GM18858 (cell line): ENCODE results near the gene IDUA.
"Not testable (repeated sequence)": the region's sequence is repeated elsewhere in the genome, so short reads cannot be mapped to it uniquely, and the experiment has no call there.

ENCODE experiments used
- ATAC-seq: cut with Tn5 transposase; IDR thresholded peaks from one replicate; pipeline ENCODE4 v1.9.1; 2021; ENCODE audit not compliant: unreplicated experiment

Gene IDUA

DNA sequence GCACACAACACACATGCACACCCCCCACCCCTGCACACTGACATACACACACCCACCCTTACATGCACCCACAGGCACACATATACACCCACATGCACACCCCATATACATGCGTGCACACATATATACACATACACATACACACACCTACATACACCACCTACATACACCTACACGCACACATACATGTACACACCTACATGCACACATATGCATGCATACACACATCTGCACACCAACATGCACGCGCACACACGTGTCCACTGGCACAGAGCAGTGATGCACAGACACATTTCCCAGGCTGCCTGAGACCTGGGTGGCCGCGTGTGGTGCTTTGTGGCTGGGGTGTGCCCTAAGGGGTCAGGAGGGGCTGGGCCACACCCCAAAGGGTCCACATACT is 56.3 kb downstream of the IDUA start:
- no peak for ATAC-seq

DNA sequence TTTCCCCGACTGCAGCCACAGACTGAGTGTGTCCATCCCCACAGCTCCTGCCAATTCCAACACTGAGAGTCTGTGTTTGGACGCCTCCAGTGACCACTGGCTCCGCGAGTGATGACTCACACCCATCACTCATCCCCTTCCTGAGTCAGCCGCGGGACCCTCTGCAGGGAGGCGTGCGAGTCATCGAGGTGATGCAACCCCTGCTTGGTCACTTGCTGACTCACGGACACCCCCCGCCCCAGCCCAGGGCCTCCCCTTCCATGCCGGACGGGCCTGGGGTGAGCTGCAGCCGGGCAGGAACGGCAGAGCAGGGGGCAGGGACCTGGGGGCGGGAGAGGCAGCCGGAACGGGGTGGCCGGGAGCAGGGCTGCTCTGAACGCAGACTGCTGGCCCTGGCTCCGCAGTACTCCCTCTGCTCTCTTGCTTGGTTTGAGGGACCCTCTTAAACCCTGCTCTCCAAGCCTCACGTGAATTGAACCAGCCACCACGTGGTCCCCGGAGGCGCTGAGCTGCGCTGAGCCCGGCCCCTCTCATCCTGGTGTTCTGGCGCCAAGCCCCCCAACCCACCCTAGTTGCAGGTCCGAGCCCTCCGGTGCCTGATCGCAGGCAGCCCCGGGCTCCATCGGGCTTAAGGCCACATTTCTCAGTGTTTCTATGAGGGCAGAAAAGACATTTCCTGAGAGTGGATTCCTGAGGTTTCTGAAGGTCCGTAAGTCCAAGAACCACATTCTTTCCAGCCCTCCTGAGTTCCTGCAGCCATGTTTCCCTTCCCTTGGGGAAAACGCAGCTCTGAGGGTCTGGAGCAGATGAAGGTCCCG is 57.0 kb downstream of the IDUA start:
- ATAC-seq, result no peak

DNA sequence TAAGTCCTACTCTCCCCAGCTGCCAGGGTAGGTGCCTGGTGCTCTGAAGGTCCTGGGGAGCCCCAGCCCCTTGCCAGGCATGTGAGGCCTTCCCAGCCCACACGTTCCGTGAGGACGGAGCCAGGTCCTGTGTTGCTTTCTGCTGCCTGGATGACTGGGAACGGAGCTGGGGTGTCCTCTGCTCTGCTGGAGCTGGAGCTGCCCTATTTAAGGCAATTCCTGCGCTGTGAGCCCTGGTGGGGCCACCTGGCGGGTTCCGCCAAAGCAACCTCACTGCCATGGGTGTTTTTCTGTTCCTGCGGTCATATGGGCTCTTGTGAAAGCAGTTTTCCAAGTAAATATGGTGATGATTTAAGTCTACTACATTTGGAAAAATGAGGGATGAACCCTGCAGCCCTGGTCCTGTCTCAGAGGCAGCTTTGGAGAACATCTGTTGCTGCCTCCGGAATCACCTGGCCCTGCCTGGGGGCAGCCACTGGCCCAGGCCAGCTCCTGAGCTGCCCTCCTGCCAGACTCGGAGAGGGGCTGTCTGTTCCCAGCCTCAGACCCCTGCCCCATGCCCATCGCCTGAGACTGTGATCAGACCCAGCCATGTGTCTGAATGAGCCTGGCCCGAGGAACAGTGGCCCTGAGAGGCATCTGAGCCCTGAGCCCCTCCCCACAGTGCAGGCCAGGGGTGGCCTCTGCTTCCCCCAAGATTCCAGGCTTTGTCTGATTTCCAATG is 57.8 kb downstream of the IDUA start:
- no peak for ATAC-seq

DNA sequence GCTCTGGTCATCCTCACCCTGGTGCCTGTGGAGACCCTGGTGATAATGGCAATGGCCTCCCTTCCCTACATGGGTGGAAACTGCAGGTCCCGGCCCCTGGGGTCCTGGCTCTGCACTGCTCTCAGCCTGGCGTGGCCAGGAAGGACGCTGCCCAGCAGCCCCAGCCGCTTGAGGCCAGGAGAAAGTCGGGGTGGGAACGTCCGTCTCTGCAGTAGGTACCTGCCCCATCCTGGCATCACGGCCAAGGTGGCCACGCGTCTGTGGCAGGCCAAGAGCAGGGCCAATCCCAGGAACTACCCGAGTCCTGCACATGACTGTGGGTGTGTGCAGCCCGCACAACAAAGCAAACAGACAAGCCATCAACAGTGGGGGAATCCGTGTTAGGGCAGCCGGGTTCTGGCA is 58.4 kb downstream of the IDUA start:
- no peak for ATAC-seq

DNA sequence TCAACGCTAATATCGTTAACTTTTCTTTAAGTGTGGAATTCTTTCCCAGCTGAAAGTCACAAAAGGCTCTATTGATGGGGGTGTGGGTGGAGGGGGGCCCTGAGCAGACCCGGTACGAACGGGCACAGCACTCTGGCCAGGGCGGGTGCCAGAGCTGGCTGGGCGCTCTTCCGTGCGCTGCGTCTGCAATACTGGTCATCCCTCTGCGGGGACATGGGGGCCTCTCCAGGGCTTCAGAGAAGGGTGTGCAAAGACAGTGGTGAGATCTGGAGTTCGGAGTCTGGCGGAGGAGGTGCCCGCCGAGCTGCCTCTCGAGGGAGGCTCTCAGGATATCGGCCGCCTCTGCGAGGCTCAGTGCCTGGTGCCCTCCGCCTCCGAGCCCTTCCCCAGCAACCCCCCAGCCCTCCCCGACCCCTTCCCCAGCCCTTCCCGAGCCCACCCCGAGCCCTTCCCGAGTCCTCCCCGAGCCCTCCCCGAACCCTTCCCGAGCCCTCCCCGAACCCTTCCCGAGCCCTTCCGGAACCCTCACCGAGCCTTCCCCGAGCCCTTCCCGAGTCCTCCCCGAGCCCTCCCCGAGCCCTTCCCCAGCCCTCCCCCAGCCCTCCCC is 58.9 kb downstream of the IDUA start:
- ATAC-seq, result no peak

DNA sequence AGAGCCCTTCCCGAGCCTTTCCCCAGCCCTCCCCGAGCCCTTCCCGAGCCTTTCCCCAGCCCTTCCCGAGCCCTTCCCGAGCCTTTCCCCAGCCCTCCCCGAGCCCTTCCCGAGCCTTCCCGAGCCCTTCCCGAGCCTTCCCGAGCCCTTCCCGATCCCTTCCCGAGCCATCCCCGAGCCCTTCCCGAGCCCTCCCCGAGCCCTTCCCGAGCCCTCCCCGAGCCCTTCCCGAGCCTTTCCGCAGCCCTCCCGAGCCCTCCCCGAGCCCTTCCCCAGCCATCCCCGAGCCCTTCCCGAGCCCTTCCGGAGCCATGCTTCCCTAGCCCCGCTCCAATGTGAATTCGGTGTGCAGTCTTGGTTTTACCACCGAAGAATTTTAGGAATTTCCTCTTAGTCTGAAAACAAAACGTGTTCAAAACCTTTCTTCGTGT is 59.8 kb downstream of the IDUA start:
- not testable (repeated sequence) for ATAC-seq

DNA sequence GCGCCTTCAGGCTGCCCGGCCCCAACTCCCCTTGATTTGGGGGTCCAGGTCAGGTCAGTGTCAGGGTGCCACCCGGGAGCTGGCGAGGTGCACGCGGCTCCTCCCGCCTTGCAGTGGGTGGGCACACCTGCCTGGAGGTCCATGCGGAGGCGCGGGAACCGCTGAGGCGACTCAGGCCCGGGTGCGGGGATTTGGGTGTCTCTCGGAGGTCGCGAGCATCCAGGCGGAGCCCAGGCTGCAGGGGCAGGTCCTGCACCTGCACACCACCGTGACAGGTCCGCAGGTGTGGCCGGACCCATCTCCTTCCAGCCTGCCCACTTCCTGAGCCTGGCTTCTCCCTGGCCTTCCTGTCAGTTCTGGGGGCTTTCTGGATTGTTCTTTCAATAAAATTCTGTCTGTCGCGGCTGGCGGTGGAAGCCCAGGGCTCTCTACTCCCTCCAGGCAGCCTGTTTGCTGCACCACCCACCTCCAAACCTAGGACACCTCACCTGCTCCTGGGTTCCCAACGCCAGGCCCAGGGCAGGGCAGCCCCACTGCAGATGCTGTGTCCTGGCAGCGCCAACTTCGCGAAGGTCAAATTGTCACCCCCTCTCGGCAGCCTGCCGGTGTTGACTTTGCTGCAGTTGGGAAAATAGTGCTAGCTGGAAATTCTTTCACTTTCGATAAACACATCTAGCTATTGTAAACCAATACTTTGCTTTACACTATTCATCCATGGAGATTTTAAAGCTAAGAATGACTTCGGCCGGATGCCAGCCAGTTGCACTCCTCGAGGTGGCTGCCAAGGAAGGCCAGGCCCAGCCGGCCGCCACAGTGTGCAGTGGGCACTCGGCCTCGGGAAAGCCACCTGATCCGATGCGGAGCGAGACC is 60.5 kb downstream of the IDUA start:
- ATAC-seq, result no peak

DNA sequence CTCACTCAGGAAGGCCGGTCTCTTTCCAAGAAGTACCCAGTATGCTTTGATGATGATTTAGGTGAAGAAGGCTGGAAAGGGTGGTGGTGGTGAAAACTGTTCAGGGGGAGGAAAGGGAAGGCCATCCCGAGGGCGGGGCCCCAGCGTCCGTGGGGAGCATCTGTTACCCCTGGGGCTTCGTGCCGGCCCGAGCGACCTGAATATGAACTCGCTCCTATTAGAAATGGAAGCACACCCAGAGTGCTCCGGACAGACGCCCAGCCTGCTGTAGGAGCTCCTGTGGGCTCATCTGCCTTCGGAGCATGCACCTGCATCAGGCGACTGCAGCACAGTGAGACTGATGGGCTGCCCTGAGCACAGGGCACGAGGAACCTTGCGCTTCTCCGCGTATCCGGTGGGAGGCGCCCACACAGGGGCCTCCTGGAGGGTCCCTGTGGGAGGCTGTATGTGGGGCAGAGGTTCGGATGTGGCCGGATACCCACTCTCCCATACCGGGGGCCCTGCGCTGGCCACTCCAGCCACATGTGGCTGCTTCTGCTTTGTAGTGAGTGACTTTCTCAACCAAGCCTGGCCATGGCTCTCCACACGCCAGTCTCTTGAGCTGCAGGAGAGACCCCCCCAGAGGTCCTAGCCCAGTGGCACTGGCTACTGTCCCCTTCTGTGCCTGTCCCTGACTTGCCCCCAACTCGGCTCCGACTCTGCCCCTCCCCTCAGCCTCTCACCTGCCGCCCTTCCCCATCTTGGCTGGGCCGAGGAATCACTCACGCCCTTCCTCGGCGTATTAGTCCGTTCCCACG is 61.3 kb downstream of the IDUA start:
- ATAC-seq, result no peak

DNA sequence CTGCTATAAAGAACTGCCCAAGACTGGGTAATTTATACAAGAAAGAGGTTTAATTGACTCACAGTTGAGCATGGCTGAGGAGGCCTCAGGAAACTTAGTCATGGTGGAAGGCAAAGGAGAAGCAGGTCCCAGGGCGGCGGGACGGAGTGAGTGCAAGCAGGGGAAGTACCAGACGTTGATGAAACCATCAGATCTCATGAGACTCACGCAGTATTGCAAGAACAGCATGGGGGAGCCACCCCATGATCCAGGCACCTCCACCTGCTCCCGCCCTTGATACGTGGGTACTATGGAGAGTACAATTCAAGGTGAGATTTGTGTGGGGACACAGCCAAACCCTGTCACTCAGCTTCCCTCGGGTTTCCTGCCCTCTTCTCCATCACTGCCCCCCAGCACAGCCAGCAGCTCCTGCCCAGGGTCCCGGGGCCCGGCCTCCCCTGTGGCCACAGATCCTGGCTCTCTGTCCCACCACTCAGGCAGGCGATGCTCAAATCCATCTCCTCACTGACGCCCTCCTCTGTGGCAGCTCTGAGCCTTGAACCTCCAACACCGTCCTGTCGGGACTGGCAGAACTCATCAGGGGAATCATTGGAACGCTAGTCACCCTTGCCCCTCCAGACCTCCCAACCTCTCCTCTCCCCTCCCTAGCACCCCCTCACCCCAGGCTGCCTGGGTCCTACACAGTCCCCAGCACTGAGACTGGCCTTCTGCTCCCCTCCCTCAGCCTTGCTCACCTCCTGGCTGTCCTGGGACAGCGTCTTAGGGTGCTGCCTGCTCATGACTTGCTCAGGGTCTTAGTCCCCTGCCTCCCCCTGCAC is 62.1 kb downstream of the IDUA start:
- ATAC-seq, result no peak

DNA sequence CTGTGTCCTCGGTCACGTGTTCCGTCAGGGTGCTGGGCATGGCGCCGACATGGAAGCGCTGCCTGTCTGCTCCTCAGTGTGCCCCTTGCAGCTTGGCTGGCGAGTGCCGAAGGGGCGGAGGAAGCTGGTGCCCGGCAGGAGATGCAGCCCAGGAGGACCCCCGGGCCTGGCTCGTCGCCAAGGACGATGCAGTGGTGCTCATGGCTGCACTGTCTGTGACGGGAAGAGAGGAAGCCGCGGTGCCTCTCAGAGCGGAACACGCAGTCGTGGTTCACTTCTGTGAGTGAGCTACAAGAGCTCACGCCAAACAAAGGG is 62.7 kb downstream of the IDUA start:
- ATAC-seq, result no peak

DNA sequence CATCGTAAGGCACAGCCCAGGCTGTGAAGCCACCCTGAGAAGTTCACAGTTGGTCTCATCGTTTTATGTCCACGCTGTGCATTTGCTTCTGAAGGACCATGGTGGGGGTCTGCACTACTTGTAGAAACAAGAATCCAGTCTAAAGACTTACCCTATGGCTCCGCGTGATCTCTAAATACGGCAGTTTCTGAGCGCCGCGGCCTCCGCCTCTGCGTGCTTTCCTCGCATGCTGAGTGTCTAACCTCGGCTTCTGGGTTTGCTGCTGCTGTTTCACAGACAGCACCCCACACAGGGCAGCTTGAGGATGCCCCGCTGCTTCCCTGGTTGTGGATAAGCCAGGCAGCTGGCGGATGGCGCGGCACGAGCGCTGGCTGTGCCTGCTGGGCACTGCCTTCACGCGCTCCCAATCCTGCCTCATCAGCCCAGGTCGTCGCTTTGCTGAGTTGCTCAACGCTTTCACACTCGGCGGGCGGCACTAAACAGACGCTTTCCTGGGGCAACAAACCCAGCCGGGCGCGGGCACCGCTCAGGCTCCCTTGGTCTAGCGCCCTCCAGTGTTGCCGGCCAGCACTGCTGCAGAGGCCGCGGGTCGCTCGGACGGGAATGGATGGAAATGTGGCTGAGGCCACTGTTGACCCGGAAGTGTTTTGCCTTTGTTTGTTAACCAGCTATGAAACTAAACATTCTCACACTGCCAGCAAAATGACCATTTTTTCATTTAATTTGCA is 63.8 kb downstream of the IDUA start:
- no peak for ATAC-seq

DNA sequence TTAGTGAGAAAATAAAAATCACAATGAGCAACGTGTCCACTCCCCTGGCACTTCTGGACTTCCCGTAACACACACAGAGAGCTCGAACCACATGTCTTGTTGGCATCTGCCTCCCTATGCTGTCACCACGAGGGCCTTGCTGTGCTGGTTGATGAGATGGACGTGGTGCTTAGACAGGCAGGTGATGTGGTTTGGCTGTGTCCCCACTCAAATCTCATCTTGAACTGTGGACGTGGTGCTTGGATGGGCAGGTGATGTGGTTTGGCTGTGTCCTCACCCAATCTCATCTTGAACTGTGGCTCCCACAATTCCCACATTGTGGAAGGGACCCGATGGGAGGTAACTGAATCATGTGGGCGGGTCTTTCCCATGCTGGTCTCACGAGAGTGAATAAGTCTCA is 64.6 kb downstream of the IDUA start:
- no peak for ATAC-seq

DNA sequence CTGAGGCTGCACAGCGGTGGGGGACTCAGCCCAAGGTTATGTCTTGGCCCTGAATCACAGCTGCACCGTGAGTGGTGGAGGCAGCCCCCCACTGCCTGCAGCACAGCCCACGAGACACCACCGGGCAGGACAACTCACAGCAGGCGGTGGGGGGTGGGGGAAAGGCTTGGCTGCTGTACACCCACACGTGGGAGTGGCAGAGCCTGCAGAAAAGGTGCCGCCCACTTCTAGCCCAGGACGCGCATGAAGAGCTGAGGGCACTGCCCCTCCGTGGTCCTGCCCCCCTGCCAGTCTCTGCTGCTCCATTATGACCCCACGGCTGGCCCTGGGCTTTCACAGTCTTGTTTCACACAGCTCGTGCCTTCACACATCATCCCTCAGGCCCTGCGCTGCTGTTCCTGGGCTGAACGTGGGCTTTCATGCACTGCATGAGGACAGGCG is 65.4 kb downstream of the IDUA start:
- ATAC-seq, result no peak

DNA sequence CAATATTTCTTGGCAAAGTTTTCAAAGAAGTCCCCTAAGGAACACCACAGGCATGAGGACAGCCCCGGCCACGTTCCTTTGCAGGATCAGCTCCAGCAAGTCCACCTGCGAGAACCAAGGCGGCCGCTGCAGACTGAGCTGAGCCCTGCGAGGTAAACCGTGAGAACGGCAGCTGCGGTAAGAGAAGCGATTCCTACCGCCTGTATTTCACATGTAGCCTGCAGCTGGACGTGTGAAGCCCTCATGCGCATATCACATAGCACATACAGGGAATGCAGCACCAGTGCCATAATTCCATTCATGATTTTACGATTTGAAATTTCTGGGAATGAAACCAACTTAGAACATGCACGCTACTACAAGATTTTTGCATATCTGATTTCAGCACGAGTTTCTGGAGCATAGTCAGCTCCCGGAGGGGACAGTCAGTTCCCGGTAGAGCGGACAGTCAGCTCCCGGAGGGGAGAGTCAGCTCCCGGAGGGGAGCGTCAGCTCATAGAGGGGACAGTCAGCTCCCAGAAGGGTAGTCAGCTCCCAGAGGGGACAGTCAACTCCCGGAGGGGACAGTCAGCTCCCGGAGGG is 66.3 kb downstream of the IDUA start:
- ATAC-seq, result no peak

DNA sequence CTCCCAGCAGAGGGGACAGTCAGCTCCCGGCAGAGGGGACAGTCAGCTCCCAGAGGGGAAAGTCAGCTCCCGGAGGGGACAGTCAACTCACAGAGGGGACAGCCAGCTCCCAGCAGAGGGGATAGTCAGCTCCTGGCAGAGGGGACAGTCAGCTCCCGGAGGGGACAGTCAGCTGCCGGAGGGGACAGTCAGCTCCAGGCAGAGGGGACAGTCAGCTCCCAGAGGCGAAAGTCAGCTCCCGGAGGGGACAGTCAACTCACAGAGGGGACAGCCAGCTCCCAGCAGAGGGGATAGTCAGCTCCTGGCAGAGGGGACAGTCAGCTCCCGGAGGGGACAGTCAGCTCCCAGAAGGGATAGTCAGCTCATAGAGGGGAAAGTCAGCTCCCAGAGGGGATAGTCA is 67.0 kb downstream of the IDUA start:
- ATAC-seq, result not testable (repeated sequence)
